HepG2 (cell line): ENCODE measurements around the gene IGLL1. TPM values are rescaled to one million over a fixed set of nuclear protein-coding genes. Genes with fewer than 3 reads are reported as not detected.

Source experiments
- DMTF1 ChIP-seq: sonication (generic); formaldehyde crosslinking; IDR thresholded peaks from 2 replicates; pipeline ENCODE4 v1.4.0; 2020; ENCODE audit warnings: mild to moderate bottlenecking, missing genetic modification reagents
- GPN1 ChIP-seq: sonication (generic); formaldehyde crosslinking; IDR thresholded peaks from 2 replicates; pipeline ENCODE4 v1.5.1; 2020; ENCODE audit warnings: missing genetic modification reagents, borderline replicate concordance
- HNRNPK ChIP-seq: fragments of 200-400 bp; formaldehyde crosslinking; IDR thresholded peaks from 2 replicates; pipeline ENCODE4 v1.6.1; 2018; ENCODE audit warnings: low read length, low read depth, moderate library complexity, mild to moderate bottlenecking; ENCODE audit not compliant: poor library complexity, severe bottlenecking
- IKZF4 ChIP-seq: sonication (generic); formaldehyde crosslinking; IDR thresholded peaks from 2 replicates; pipeline ENCODE4 v1.5.1; 2020; ENCODE audit warnings: borderline replicate concordance, mild to moderate bottlenecking, low read depth, missing genetic modification reagents; ENCODE audit errors: not compliant biosample characterization
- KLF11 ChIP-seq: IDR thresholded peaks from 2 replicates; pipeline ENCODE4 v1.6.1; 2016; ENCODE audit warnings: missing compliant biosample characterization
- MBD4 ChIP-seq: IDR thresholded peaks from 2 replicates; pipeline ENCODE4 v1.6.1; 2012; ENCODE audit warnings: low read length, inconsistent platforms, borderline replicate concordance
- MYC ChIP-seq: sonication (generic); formaldehyde crosslinking; IDR thresholded peaks from 2 replicates; pipeline ENCODE4 v1.9.0; 2021; ENCODE audit warnings: missing genetic modification reagents, borderline replicate concordance
- SP2 ChIP-seq: sonication (generic); formaldehyde crosslinking; IDR thresholded peaks from 2 replicates; pipeline ENCODE4 v1.5.1; 2020; ENCODE audit warnings: mild to moderate bottlenecking, missing genetic modification reagents
- THYN1 ChIP-seq: sonication (generic); formaldehyde crosslinking; IDR thresholded peaks from 2 replicates; pipeline ENCODE4 v1.8.1; 2023; ENCODE audit warnings: low read depth, mild to moderate bottlenecking, moderate library complexity, missing genetic modification reagents, borderline replicate concordance
- ZEB1 ChIP-seq: IDR thresholded peaks from 2 replicates; pipeline ENCODE4 v1.6.1; 2012; ENCODE audit warnings: mild to moderate bottlenecking, low read depth, inconsistent platforms; ENCODE audit not compliant: insufficient replicate concordance
- ZFP37 ChIP-seq: sonication (generic); formaldehyde crosslinking; IDR thresholded peaks from 2 replicates; pipeline ENCODE4 v1.4.0; 2020; ENCODE audit warnings: missing genetic modification reagents, borderline replicate concordance
- ZKSCAN5 ChIP-seq: sonication (generic); formaldehyde crosslinking; IDR thresholded peaks from 2 replicates; pipeline ENCODE4 v1.5.1; 2020; ENCODE audit warnings: mild to moderate bottlenecking, missing genetic modification reagents
- ZNF124 ChIP-seq: sonication (generic); formaldehyde crosslinking; IDR thresholded peaks from 2 replicates; pipeline ENCODE4 v1.4.0; 2020; ENCODE audit warnings: missing genetic modification reagents
- ZNF292 ChIP-seq: sonication (generic); formaldehyde crosslinking; IDR thresholded peaks from 2 replicates; pipeline ENCODE4 v1.8.1; 2022; ENCODE audit warnings: mild to moderate bottlenecking, low read depth, missing genetic modification reagents, borderline replicate concordance
- ZNF841 ChIP-seq: sonication (generic); formaldehyde crosslinking; IDR thresholded peaks from 2 replicates; pipeline ENCODE4 v1.8.1; 2023; ENCODE audit warnings: missing genetic modification reagents, borderline replicate concordance
- polyA plus RNA-seq, 8 experiments: library from polyadenylated mRNA; depleted of rRNA in 3 of 8; stranded (reverse) in 7 of 8; unstranded in 1 of 8; fragments of >200 nt; fragmentation: Illumina TruSeq in 4 of 8; extraction: Trizol in 4 of 8; gene quantifications; 2 replicates each; pipeline versions ENCODE4 v1.2.1 to v1.2.3, GENCODE V29; 2011 to 2016; ENCODE audit warnings: low read depth in 4 of 8, missing spikeins in 1 of 8, mixed read lengths in 1 of 8; ENCODE audit not compliant: insufficient read depth in 1 of 8
- total RNA-seq, 5 experiments: library from RNA; depleted of rRNA; stranded (reverse); fragments of >200 nt; fragmentation: Illumina TruSeq; extraction: Trizol; gene quantifications; 2 replicates each; pipeline ENCODE4 v1.2.3, GENCODE V29; 2016; ENCODE audit warnings: low read depth in 1 of 5
- TF ChIP-seq, protein P1 (sequence below): sonication (generic); formaldehyde crosslinking; IDR thresholded peaks from 2 replicates; pipeline ENCODE4 v1.5.1; 2020; ENCODE audit warnings: missing genetic modification reagents, mild to moderate bottlenecking, borderline replicate concordance
- TF ChIP-seq, protein P2 (sequence below): sonication (generic); formaldehyde crosslinking; IDR thresholded peaks from 2 replicates; pipeline ENCODE4 v1.9.0; 2021; ENCODE audit warnings: missing genetic modification reagents, borderline replicate concordance
- TF ChIP-seq, protein P3 (sequence below), 2 experiments: IDR thresholded peaks; 2 replicates each; pipeline ENCODE4 v1.6.1; 2011 to 2012; ENCODE audit warnings: low read length in 2 of 2, borderline replicate concordance in 1 of 2, low read depth in 1 of 2, mild to moderate bottlenecking in 1 of 2, moderate library complexity in 1 of 2

The IGLL1 gene
- total and polyA plus RNA-seq, 2 of the 13 experiments (the other 11 are each of a cell fraction or from before 2014, with no cell fraction given) = not detected

GRCh38 chr22:23565915-23566704 is 14.0 kb downstream of the IGLL1 start (continued):
- TF ChIP-seq, protein P1, sequence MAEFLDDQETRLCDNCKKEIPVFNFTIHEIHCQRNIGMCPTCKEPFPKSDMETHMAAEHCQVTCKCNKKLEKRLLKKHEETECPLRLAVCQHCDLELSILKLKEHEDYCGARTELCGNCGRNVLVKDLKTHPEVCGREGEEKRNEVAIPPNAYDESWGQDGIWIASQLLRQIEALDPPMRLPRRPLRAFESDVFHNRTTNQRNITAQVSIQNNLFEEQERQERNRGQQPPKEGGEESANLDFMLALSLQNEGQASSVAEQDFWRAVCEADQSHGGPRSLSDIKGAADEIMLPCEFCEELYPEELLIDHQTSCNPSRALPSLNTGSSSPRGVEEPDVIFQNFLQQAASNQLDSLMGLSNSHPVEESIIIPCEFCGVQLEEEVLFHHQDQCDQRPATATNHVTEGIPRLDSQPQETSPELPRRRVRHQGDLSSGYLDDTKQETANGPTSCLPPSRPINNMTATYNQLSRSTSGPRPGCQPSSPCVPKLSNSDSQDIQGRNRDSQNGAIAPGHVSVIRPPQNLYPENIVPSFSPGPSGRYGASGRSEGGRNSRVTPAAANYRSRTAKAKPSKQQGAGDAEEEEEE = no peak
- peak; percentile 96 for TF ChIP-seq HNRNPK
- TF ChIP-seq MBD4 = no peak
- TF ChIP-seq, protein P2, sequence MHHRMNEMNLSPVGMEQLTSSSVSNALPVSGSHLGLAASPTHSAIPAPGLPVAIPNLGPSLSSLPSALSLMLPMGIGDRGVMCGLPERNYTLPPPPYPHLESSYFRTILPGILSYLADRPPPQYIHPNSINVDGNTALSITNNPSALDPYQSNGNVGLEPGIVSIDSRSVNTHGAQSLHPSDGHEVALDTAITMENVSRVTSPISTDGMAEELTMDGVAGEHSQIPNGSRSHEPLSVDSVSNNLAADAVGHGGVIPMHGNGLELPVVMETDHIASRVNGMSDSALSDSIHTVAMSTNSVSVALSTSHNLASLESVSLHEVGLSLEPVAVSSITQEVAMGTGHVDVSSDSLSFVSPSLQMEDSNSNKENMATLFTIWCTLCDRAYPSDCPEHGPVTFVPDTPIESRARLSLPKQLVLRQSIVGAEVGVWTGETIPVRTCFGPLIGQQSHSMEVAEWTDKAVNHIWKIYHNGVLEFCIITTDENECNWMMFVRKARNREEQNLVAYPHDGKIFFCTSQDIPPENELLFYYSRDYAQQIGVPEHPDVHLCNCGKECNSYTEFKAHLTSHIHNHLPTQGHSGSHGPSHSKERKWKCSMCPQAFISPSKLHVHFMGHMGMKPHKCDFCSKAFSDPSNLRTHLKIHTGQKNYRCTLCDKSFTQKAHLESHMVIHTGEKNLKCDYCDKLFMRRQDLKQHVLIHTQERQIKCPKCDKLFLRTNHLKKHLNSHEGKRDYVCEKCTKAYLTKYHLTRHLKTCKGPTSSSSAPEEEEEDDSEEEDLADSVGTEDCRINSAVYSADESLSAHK = no peak
- TF ChIP-seq, protein P3, sequence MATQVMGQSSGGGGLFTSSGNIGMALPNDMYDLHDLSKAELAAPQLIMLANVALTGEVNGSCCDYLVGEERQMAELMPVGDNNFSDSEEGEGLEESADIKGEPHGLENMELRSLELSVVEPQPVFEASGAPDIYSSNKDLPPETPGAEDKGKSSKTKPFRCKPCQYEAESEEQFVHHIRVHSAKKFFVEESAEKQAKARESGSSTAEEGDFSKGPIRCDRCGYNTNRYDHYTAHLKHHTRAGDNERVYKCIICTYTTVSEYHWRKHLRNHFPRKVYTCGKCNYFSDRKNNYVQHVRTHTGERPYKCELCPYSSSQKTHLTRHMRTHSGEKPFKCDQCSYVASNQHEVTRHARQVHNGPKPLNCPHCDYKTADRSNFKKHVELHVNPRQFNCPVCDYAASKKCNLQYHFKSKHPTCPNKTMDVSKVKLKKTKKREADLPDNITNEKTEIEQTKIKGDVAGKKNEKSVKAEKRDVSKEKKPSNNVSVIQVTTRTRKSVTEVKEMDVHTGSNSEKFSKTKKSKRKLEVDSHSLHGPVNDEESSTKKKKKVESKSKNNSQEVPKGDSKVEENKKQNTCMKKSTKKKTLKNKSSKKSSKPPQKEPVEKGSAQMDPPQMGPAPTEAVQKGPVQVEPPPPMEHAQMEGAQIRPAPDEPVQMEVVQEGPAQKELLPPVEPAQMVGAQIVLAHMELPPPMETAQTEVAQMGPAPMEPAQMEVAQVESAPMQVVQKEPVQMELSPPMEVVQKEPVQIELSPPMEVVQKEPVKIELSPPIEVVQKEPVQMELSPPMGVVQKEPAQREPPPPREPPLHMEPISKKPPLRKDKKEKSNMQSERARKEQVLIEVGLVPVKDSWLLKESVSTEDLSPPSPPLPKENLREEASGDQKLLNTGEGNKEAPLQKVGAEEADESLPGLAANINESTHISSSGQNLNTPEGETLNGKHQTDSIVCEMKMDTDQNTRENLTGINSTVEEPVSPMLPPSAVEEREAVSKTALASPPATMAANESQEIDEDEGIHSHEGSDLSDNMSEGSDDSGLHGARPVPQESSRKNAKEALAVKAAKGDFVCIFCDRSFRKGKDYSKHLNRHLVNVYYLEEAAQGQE (IDR thresholded peaks at IDR 0.05; ENCODE audit: borderline replicate concordance in 1 of 2, low read depth in 1 of 2, low read length in 2 of 2) = no peak
- no peak for TF ChIP-seq ZFP37 (CRISPR knock-in tag)
- TF ChIP-seq DMTF1 (CRISPR knock-in tag) = no peak
- peak; percentile 33; the same call in 1 of the 2 replicates for TF ChIP-seq SP2 (CRISPR knock-in tag)
- TF ChIP-seq ZNF292 (CRISPR knock-in tag) = no peak
- no peak for TF ChIP-seq IKZF4 (CRISPR knock-in tag)
- no peak for TF ChIP-seq KLF11 (CRISPR knock-in tag)
- TF ChIP-seq ZKSCAN5 (CRISPR knock-in tag) = no peak
- no peak for TF ChIP-seq ZNF124 (CRISPR knock-in tag)
- TF ChIP-seq GPN1 (CRISPR knock-in tag) = no peak
- TF ChIP-seq ZEB1 = no peak
- TF ChIP-seq MYC (CRISPR knock-in tag) = peak; percentile 55; the same call in 1 of the 2 replicates
- TF ChIP-seq THYN1 = no peak
- TF ChIP-seq ZNF841 = no peak
